HG03460 (cell line): Measurements from ENCODE around the gene PPIC.
"Not testable (repeated sequence)": the region's sequence is repeated elsewhere in the genome, so short reads cannot be mapped to it uniquely, and the experiment has no call there.

Experiments used
- ATAC-seq: cut with Tn5 transposase; IDR thresholded peaks from one replicate; pipeline ENCODE4 v1.9.1; 2021; ENCODE audit not compliant: unreplicated experiment

Gene PPIC

DNA sequence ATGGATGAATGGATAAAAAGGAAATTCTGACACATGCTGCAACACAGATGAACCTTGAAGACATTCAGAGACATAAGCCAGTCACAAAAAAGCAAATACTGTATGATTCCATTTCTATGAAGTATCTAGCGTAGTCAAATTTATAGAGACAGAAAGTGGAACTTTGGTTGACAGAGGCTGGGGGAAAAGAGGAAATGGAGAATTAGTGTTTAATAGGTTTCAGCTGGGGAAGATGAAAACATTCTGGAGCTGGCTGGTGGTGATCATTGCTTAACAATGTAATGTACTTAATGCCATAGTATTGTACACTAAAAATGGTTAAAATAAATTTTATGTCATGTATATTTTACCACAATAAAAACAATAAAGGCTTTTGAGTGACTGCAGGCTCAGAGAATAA lies 24.2 kb downstream of the PPIC start:
- ATAC-seq = no peak

DNA sequence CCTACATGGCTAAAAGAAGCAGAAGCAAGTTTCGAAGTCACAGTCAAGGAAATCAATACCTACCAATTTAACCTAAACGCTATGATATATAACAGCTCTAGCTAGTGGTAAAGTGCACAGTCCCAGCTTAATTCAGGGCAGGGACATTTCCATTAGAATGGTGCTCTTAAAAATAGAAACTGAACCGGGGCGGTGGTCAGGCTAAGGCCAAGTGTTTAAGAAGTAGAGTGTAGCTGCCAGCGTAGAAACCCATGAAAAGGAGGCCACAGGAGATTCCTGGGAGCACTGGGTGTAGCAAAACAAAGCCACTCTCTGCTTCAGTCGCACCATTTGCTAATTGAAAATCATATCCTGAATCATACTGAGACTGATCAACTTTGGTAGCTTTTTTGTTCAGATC lies 28.8 kb downstream of the PPIC start:
- ATAC-seq = no peak

DNA sequence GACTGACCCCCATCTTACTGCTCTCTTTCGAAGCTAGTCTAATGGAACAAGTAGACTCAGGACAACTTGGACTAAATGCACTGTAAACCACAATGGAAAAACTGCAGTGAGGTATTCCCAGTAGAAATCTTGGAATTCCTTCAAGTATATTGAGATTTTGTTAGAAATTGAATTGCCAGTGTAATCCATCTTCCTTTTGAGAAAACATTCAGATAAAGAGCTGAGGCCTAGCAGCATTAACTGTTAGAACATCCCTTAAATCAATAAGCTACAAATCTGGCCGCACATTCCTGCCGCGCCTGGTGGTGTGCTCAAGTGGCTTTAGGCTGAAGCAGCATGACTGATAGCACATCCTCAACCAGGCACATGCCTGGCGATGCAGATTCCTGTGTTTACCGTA lies 29.3 kb downstream of the PPIC start:
- ATAC-seq = no peak

DNA sequence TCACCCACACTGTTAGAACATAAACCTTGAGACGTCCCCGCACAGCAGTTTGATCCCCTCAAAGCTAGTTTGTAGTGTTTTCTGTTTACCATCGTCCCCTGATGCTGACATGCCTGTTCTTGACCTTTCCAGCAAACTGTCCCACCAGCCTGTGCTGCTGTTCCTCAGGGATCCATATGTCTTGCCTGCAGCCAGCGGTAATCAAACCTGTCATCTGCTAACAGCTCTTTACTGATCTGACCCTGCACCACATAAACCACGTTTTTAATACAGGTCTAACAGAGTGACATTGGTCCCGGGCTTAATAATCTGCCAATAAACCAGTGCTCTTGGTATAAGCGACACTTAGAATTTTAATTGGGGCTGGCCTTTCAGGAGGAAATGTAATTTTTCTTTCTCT lies 34.7 kb downstream of the PPIC start:
- no peak for ATAC-seq

DNA sequence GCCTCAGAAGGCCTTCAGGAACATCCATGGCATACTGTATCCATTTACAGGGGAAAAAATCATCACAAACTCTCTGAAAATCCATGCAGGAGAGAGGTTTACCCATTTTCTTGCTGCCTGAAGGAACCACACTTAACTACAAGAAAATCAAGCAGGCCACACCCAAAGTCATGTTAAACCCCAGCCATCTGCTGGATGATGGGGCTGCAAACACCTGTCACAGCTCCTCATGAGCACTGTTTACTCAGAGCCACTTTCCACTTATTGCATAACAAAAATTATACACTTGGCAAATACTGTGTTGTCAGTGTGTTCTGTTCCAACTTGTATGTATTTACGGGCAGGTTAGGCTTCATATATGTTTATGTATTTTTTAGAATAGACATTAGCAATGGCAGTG lies 35.8 kb downstream of the PPIC start:
- ATAC-seq = no peak

DNA sequence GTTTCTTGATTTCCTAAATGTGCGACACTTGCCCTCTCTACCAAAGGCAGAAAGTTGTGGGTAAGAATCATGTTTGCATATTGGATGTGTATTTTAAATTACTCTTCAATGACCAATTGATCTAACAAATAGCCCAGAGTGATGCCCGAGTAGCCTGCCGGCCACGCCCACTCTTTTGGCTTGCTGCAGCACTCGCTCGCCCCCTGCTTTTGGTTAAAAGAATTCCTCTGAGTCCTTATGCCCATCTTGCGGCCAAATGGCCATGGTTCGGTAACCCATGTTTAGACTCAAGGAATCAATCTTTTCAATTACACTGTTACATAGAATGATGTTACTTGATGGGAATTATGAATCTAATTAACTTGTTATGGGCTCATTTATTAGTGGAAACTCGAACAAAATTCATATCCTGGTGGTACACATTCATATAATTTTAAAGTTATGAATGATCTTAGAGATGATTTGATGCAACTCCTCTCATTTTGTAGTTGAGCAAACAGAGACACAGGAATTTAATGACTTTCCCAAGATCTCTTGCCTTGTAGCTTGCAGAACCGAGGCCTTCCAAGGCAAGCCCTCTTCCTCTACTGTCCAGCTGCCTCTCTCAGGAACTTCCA lies 36.5 kb downstream of the PPIC start:
- ATAC-seq = peak; percentile 93

DNA sequence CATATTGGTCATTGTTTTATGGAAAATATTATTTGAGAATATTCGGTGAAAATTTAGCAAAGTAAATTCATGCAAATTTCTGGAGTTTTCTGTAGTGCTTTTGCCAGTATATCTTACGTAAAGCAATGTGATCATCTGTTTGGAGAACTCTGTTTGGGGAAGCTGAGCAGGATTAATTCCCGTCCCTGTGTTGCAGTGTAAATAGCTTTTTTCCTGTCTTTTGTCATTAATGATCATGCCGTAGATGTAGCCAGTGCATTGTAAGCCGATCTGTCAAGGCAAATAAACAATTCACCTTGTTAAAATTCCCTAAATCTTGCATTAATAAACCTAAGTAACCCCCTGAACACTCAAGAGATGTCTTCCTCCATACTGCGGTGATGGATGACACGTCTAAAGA lies 39.2 kb downstream of the PPIC start:
- no peak for ATAC-seq

DNA sequence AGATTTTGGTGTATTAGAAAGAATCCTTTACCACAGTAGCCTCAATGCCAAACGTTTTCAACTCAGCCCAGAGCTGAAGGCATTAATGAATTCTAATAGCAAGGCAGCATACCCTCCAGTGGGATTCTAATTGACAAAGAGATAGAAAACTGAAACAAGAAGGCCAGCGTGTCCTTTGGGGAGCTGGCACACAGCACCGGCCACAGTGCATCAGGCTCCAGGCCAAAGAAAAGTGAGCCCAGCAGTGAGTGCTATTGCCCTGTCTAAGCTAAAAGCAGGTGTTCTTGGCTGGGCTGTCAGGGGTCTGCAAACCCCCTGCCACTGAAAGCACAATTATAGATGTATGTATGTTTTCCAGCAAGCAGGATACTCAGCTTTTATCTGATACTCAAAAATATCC lies 40.4 kb downstream of the PPIC start:
- no peak for ATAC-seq

DNA sequence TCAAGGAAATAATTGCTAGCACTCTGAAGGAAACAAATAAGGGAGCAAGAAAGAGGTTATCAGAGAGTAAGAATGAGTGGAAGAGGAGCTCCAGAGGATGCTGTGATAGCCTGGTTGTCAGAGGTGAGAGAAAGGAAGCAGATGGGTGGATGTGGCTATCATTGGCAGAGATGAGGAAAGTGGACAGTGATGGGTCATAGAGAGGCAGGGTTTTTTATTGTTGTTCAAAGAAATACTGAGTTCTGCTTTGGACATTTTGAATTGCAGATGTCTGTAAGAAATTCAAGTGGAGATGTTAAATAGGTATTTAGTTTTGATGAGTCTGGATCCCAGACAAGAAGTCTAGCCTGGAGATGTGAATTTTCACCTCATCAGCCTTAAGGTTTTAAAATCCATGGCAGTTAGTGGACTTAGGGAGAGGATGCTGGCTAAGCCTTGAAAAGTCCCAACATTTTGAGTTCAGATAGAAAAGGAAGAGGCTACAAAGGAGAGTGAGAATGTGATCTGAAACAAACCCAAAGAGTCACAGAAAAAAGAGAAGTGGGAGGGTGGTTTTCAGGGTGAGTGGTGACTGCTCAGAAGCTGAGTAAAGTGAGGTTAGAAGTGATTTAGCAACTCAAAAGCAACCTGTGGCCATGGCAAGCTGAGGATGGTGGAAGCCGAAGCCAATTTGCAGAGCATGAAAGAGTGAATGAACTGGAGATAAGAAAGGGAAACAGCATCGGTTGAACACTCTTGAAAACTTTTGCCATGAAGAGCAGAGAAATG lies 50.4 kb downstream of the PPIC start:
- ATAC-seq = peak; percentile 94

DNA sequence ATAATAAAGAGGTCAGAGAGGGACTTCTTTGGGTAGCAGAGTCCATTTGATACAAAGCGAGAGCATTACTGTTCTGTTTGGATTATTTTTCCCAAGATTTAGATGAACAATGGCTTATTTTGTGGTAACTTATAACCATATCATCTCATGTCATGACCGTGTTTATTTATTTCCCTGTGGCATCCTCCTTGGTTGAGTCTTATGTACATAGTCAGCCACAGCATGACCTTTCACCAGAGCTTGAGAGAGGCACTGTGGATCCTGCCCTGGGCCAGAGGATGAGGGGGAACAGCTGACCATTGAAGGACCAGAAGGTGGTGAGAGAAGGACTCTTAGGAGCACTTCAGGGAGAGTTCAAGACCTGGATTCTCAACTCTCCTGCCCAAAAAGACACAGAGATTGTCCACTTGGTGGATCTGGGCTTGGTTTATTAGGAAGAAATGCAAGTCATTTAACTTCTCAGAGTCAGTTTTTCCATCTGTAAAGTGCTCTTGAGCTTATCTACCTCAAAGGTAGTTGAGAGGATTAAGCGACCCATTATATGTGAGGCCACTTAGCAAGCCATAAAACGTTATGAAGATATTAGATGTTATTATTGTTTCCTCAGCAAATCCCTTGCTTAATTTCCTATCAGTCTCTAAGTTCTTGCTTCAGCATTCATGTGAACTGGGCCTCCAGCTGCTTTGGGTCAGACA lies 51.4 kb downstream of the PPIC start:
- no peak for ATAC-seq

DNA sequence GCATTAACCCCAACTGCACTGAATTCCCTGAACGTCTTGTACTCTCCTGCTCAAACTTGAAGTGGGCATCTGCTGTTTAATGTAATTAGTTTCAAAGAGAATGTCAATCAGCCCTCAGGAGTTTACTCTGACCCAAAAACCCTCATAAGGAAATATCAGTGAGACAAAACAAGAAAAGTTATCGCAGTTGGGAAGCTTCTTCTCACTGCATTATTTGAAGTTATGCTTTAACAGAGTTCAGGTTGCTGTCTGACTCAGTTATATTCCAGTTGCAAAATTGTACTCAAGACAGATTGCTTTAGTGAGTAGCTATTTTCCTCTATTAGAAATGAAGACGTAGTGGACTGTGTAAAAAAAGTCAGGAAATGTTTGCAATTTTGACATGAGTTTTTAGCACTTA lies 52.1 kb downstream of the PPIC start:
- ATAC-seq = peak; percentile 46

DNA sequence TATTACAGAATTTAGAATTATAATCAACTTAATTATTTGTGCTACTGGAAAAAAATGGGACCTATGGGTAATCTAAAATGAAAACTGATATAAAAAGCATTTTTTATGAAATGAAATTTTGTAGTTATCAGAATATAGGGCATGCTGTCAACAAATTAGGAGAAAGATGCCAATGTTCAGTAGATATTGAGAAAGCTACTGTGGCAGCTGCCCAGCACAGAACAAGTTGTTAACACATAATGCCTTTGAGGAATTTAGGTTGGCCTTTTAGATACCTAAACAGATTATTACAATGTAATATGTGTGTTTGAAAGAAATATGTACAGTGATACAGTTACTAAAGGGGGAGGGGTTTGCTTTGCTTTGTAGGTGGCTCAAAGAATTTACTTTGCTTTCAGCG lies 54.1 kb downstream of the PPIC start:
- no peak for ATAC-seq

DNA sequence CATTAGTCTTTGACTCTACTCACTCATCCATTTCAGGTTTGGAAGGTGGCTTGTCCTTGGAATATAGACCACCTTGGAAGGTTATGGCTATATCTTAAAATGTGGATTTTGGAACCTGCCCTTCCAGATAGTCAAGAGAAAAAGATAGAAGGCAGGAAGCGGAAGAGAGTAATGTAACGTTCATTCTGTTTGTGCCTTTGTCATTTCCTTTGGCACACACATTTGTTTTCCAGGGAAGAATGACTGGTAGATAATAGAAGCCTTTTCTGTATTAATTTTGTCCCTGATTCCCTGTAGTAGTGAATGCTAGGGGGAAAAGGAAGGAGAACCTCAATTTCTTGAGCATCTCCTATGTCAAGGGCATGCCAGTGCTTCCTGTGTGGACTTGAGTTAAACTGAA lies 54.7 kb downstream of the PPIC start:
- ATAC-seq = no peak

DNA sequence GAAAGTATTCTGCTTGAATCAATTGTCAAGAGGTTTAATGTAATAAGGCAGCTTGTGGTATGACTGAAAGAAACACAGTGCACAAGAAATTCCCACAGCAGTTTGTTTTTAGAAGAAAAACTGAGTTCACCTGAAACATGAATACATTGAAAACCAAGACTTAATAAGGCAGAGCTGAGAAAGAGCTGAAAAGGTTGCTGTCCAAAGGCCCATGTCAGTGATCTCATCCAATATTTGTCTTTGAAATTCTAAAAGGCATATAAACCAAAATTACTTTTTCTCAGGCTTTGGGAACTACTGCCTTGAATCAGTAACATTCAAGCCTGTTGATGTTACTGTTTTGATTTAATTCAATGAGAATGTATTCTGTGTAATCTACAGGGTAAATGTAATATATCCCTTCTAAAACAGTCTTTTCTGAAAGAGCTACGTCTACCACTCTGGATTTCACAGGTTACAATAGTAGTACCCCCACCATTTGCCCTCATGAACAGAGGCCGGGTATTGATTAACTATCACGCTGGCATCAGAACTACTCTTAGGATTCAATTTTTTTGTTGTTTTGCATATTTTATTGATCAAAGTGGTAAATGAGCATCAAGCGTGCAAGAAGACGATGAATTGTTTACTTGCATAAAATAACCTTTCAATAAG lies 57.8 kb downstream of the PPIC start:
- no peak for ATAC-seq

DNA sequence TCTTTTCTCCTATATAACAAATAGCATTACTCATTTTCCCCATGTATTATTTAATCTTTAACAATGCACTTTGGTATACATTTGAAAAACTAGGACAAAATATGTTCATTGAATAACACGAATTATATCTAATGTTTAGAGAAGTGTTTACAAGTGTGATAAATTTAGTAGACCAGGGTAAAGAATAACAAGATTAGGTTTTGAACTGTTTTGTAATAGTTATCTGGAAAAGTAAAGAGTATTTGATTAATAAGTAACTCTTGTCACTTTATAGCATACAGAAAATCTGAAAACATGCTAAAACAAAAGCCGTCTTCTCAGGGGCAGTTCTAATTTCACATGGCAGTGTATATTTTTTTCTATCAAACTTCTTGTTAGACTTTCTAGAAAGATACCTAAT lies 58.5 kb downstream of the PPIC start:
- ATAC-seq = no peak

DNA sequence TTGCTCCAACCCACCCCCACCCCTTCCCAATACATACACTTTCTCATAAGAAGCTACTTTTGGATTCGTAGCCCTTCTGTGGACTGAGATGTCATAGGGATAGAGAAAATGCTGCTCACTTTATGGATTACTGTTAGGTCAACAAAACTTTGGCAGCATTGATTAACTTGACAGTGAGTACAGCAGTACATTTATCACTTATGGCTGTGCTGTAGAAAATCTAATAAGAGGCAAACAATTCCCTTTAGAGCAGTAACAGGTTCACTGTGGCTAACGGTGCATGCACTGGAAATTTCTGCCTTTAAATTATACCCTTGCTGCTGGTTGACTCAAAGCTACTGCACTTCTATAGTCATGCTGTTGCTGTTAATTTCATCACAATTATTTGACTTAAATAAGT lies 59.2 kb downstream of the PPIC start:
- ATAC-seq = no peak

DNA sequence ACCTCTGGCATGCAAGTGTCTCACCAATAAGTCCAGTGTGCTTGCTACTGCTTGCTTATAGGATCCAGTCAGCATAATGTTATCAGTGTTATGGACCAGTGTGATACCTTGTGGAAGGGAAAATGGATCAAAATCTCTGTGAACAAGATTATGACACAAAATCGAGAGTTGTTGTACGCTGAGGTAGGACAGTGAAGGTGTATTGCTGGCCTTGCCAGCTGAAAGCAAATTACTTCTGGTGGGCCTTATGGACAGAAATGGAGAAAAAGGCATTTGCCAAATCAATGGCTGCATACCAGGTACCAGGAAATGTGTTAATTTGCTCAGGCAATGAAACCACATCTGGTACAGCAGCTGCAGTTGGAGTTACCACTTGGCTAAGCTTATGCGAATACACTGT lies 62.3 kb downstream of the PPIC start:
- not testable (repeated sequence) for ATAC-seq

DNA sequence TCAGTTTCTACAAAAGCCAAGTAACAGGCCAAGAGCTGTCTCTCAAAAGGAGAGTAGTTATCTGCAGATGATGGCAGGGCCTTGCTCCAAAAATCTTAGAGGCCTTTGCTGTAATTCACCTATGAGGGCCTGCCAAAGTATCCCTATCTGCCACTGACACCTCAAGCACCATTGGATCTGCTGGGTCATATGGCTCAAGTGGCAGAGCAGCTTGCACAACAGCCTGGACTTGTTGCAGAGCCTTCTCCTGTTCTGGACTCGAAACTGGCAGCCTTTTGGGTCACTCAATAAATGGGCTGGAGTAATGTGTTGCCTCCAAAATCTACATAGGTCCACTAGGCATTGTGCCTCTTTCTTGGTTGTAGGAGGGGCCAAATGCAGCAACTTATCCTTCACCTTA lies 62.8 kb downstream of the PPIC start:
- ATAC-seq = not testable (repeated sequence)
